Measurements from ENCODE around the gene HDAC3.

The HDAC3 gene

GRCh38 chr5:141680178-141680577, 43.5 kb upstream of the HDAC3 start:
- peak overlapping the region in 1 of 2 donors; percentile 58 for H3K4me3 ChIP-seq (replicated peaks in 1 of 2; ENCODE audit: low read depth in 2 of 2, low read length in 2 of 2)
- DNase-seq (ENCODE audit: low read depth in 2 of 2), result no peak
- no peak for TF ChIP-seq CTCF (IDR thresholded peaks at IDR 0.05; ENCODE audit: low read depth, low read length)

GRCh38 chr5:141677415-141677814, 40.8 kb upstream of the HDAC3 start:
- DNase-seq (ENCODE audit: low read depth in 2 of 2), result no peak
- no peak overlapping the region for H3K4me3 ChIP-seq (replicated peaks in 1 of 2; ENCODE audit: low read depth in 2 of 2, low read length in 2 of 2)
- peak; percentile 20 for TF ChIP-seq CTCF (IDR thresholded peaks at IDR 0.05; ENCODE audit: low read depth, low read length)

GRCh38 chr5:141675672-141676071, 39.0 kb upstream of the HDAC3 start:
- TF ChIP-seq CTCF (IDR thresholded peaks at IDR 0.05; ENCODE audit: low read depth, low read length), result no peak
- DNase-seq (ENCODE audit: low read depth in 2 of 2), result no peak
- no peak overlapping the region for H3K4me3 ChIP-seq (replicated peaks in 1 of 2; ENCODE audit: low read depth in 2 of 2, low read length in 2 of 2)

- TF ChIP-seq CTCF (IDR thresholded peaks at IDR 0.05; ENCODE audit: low read depth, low read length), result no peak
- H3K4me3 ChIP-seq (replicated peaks in 1 of 2; ENCODE audit: low read depth in 2 of 2, low read length in 2 of 2), result no peak overlapping the region
- no peak for DNase-seq (ENCODE audit: low read depth in 2 of 2)
Observed at GRCh38 chr5:141674747-141675146, 38.1 kb upstream of the HDAC3 start.

- no peak overlapping the region for H3K4me3 ChIP-seq (replicated peaks in 1 of 2; ENCODE audit: low read depth in 2 of 2, low read length in 2 of 2)
- TF ChIP-seq CTCF (IDR thresholded peaks at IDR 0.05; ENCODE audit: low read depth, low read length), result no peak
- DNase-seq (ENCODE audit: low read depth in 2 of 2), result peak in 1 of 2 donors; percentile 37
Observed at GRCh38 chr5:141672841-141673813, 36.5 kb upstream of the HDAC3 start.

- TF ChIP-seq CTCF (IDR thresholded peaks at IDR 0.05; ENCODE audit: low read depth, low read length), result no peak
- no peak for DNase-seq (ENCODE audit: low read depth in 2 of 2)
- no peak overlapping the region for H3K4me3 ChIP-seq (replicated peaks in 1 of 2; ENCODE audit: low read depth in 2 of 2, low read length in 2 of 2)
Observed at GRCh38 chr5:141672071-141672840, 35.6 kb upstream of the HDAC3 start.
